H1 (cell line): ENCODE results near the gene DCAF7. TPM values are rescaled to one million over a fixed set of nuclear protein-coding genes. Genes with fewer than 3 reads are reported as not detected.

Experiments used
- CEBPB ChIP-seq: IDR thresholded peaks from 2 replicates; pipeline ENCODE4 v1.6.1; 2012; ENCODE audit warnings: low read depth, low read length
- CHD2 ChIP-seq: IDR thresholded peaks from 2 replicates; pipeline ENCODE4 v1.6.1; 2012; ENCODE audit warnings: low read length, improper control_type of control experiment
- JUND ChIP-seq: IDR thresholded peaks from 2 replicates; pipeline ENCODE4 v1.6.1; 2011; ENCODE audit warnings: mild to moderate bottlenecking, improper control_type of control experiment, low read length
- PHF8 ChIP-seq: fragments of 200-600 bp; sonication (generic); conservative IDR thresholded peaks from 2 replicates; pipeline ENCODE4 v1.7.1; 2012; ENCODE audit warnings: low read depth, mild to moderate bottlenecking, inconsistent platforms, low read length, moderate library complexity
- RNF2 ChIP-seq: fragments of 200-900, 300-1000 bp; sonication (generic); IDR thresholded peaks from 2 replicates; pipeline ENCODE4 v1.7.1; 2016; ENCODE audit warnings: borderline replicate concordance, low read depth, mild to moderate bottlenecking, antibody characterized with exemption, low read length; ENCODE audit not compliant: poor library complexity, severe bottlenecking; ENCODE audit errors: missing control alignments
- RXRA ChIP-seq: IDR thresholded peaks from 2 replicates; pipeline ENCODE4 v1.6.1; 2011; ENCODE audit warnings: low read depth, mild to moderate bottlenecking, low read length, moderate library complexity; ENCODE audit not compliant: insufficient read depth
- SIRT6 ChIP-seq: IDR thresholded peaks from one replicate; pipeline ENCODE4 v1.7.1; 2012; ENCODE audit warnings: low read length, inconsistent platforms
- SP2 ChIP-seq: IDR thresholded peaks from 2 replicates; pipeline ENCODE4 v1.6.1; 2012; ENCODE audit warnings: mild to moderate bottlenecking, low read length, inconsistent platforms
- TAF7 ChIP-seq: optimal IDR thresholded peaks from 2 replicates; pipeline ENCODE3; 2011; ENCODE audit warnings: low read depth, mild to moderate bottlenecking, inconsistent platforms, low read length, moderate library complexity, borderline replicate concordance
- TCF12 ChIP-seq: IDR thresholded peaks from 2 replicates; pipeline ENCODE4 v1.6.1; 2011; ENCODE audit warnings: low read depth, mild to moderate bottlenecking, low read length
- polyA plus RNA-seq, 7 experiments: library from polyadenylated mRNA; depleted of rRNA in 3 of 7; stranded (reverse) in 5 of 7; unstranded in 2 of 7; fragments of >200 nt in 5 of 7; fragments of 200-250 nt in 2 of 7; gene quantifications; 1 replicate in 5 of 7; 2 replicates in 1 of 7; 4 replicates in 1 of 7; pipeline versions ENCODE4 v1.2.1 to v1.2.3, GENCODE V29; 2011 to 2013; ENCODE audit warnings: missing spikeins in 2 of 7, mixed read lengths in 2 of 7
- total RNA-seq: library from RNA; stranded (reverse); fragmentation: NEBNext Ultra II Directional; extraction: Animal tissue kit (Norgen Biotek cat#: 25700); gene quantifications from 2 replicates; pipeline ENCODE4 v1.2.1, GENCODE V29; 2021
- TF ChIP-seq, protein P1 (sequence below): fragments of 300-600 bp; sonication (generic); IDR thresholded peaks from 2 replicates; pipeline ENCODE4 v1.7.1; 2012; ENCODE audit warnings: low read length, moderate library complexity, mild to moderate bottlenecking, inconsistent platforms; ENCODE audit not compliant: insufficient replicate concordance
- TF ChIP-seq, protein P2 (sequence below): IDR thresholded peaks from 2 replicates; pipeline ENCODE4 v1.6.1; 2012; ENCODE audit warnings: inconsistent platforms

The DCAF7 gene
- total and polyA plus RNA-seq, 2 of the 8 experiments (the other 6 are each of a cell fraction or from before 2014, with no cell fraction given): 74.9 to 94.1 TPM

DNA sequence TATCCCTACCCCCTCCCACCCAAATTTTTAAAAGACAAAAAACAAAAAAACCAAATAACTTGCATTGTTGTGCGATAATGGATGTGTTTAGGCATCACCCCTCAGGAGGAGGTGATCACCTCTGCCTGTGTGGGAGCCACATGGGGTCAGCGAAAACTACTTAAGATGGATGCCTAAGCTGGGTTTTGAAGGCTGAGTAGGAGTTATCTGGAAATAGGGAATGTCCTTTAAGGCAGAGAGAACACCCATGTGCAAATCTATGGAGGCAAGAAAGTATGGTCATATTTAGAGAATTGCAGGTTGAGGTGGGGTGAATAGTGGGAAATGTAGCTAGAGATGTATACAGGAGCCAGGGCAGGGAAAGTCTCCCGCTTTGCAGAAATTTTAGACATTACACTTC lies 44.9 kb downstream of the DCAF7 start (continued):
- TF ChIP-seq, protein P1, sequence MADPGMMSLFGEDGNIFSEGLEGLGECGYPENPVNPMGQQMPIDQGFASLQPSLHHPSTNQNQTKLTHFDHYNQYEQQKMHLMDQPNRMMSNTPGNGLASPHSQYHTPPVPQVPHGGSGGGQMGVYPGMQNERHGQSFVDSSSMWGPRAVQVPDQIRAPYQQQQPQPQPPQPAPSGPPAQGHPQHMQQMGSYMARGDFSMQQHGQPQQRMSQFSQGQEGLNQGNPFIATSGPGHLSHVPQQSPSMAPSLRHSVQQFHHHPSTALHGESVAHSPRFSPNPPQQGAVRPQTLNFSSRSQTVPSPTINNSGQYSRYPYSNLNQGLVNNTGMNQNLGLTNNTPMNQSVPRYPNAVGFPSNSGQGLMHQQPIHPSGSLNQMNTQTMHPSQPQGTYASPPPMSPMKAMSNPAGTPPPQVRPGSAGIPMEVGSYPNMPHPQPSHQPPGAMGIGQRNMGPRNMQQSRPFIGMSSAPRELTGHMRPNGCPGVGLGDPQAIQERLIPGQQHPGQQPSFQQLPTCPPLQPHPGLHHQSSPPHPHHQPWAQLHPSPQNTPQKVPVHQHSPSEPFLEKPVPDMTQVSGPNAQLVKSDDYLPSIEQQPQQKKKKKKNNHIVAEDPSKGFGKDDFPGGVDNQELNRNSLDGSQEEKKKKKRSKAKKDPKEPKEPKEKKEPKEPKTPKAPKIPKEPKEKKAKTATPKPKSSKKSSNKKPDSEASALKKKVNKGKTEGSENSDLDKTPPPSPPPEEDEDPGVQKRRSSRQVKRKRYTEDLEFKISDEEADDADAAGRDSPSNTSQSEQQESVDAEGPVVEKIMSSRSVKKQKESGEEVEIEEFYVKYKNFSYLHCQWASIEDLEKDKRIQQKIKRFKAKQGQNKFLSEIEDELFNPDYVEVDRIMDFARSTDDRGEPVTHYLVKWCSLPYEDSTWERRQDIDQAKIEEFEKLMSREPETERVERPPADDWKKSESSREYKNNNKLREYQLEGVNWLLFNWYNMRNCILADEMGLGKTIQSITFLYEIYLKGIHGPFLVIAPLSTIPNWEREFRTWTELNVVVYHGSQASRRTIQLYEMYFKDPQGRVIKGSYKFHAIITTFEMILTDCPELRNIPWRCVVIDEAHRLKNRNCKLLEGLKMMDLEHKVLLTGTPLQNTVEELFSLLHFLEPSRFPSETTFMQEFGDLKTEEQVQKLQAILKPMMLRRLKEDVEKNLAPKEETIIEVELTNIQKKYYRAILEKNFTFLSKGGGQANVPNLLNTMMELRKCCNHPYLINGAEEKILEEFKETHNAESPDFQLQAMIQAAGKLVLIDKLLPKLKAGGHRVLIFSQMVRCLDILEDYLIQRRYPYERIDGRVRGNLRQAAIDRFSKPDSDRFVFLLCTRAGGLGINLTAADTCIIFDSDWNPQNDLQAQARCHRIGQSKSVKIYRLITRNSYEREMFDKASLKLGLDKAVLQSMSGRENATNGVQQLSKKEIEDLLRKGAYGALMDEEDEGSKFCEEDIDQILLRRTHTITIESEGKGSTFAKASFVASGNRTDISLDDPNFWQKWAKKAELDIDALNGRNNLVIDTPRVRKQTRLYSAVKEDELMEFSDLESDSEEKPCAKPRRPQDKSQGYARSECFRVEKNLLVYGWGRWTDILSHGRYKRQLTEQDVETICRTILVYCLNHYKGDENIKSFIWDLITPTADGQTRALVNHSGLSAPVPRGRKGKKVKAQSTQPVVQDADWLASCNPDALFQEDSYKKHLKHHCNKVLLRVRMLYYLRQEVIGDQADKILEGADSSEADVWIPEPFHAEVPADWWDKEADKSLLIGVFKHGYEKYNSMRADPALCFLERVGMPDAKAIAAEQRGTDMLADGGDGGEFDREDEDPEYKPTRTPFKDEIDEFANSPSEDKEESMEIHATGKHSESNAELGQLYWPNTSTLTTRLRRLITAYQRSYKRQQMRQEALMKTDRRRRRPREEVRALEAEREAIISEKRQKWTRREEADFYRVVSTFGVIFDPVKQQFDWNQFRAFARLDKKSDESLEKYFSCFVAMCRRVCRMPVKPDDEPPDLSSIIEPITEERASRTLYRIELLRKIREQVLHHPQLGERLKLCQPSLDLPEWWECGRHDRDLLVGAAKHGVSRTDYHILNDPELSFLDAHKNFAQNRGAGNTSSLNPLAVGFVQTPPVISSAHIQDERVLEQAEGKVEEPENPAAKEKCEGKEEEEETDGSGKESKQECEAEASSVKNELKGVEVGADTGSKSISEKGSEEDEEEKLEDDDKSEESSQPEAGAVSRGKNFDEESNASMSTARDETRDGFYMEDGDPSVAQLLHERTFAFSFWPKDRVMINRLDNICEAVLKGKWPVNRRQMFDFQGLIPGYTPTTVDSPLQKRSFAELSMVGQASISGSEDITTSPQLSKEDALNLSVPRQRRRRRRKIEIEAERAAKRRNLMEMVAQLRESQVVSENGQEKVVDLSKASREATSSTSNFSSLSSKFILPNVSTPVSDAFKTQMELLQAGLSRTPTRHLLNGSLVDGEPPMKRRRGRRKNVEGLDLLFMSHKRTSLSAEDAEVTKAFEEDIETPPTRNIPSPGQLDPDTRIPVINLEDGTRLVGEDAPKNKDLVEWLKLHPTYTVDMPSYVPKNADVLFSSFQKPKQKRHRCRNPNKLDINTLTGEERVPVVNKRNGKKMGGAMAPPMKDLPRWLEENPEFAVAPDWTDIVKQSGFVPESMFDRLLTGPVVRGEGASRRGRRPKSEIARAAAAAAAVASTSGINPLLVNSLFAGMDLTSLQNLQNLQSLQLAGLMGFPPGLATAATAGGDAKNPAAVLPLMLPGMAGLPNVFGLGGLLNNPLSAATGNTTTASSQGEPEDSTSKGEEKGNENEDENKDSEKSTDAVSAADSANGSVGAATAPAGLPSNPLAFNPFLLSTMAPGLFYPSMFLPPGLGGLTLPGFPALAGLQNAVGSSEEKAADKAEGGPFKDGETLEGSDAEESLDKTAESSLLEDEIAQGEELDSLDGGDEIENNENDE: no peak
- TF ChIP-seq JUND: no peak
- TF ChIP-seq RXRA: no peak
- TF ChIP-seq, protein P2, sequence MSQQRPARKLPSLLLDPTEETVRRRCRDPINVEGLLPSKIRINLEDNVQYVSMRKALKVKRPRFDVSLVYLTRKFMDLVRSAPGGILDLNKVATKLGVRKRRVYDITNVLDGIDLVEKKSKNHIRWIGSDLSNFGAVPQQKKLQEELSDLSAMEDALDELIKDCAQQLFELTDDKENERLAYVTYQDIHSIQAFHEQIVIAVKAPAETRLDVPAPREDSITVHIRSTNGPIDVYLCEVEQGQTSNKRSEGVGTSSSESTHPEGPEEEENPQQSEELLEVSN: no peak
- TF ChIP-seq PHF8: no peak
- TF ChIP-seq SIRT6: no peak
- TF ChIP-seq CEBPB: no peak
- no peak for TF ChIP-seq TAF7
- TF ChIP-seq CHD2: no peak
- TF ChIP-seq TCF12: no peak
- TF ChIP-seq SP2: no peak
- no peak for TF ChIP-seq RNF2
